GM19395 (cell line): ENCODE data around the gene CFAP206.

Experiments
- ATAC-seq: cut with Tn5 transposase; IDR thresholded peaks from one replicate; pipeline ENCODE4 v1.9.1; 2021; ENCODE audit warnings: mild to moderate bottlenecking, moderate library complexity; ENCODE audit not compliant: unreplicated experiment

Gene CFAP206

GRCh38 chr6:87504441-87504840 is 96.7 kb downstream of the CFAP206 start:
- no peak for ATAC-seq
